Keratinocyte (primary cell): Measurements from ENCODE around the gene KRTAP9-4. TPM values are rescaled to one million over a fixed set of nuclear protein-coding genes. Genes with fewer than 3 reads are reported as not detected.

ENCODE experiments used
- DNase-seq: peaks from one replicate; pipeline ENCODE4 v3.0.0-alpha.2; 2011; ENCODE audit warnings: low read depth, missing footprints, low spot score
- FAIRE-seq: peaks from 2 replicates; lab custom pipeline; 2011; peaks lifted over from hg19 to GRCh38; lab: Jason Lieb, UNC
- H2AFZ ChIP-seq: 2 replicates; pipeline ENCODE4 v1.6.0; 2012; ENCODE audit warnings: low read length, control low read depth, inconsistent platforms; ENCODE audit not compliant: control insufficient read depth
- H3K27ac ChIP-seq: 2 replicates; pipeline ENCODE4 v1.5.1; 2011; ENCODE audit warnings: low read length; ENCODE audit not compliant: control insufficient read depth, insufficient read depth
- H3K27me3 ChIP-seq: 3 replicates; pipeline ENCODE4 v1.6.0; 2011; ENCODE audit warnings: low read length; ENCODE audit not compliant: control insufficient read depth, insufficient read depth; ENCODE audit errors: extremely low read depth
- H3K36me3 ChIP-seq, 2 experiments: 2 replicates in 1 of 2; 3 replicates in 1 of 2; pipeline ENCODE4 v1.5.1; 2011; ENCODE audit warnings: low read length in 2 of 2, mild to moderate bottlenecking in 1 of 2; ENCODE audit not compliant: control insufficient read depth in 2 of 2, insufficient read depth in 2 of 2; ENCODE audit errors: extremely low read depth in 1 of 2
- H3K4me1 ChIP-seq: 3 replicates; pipeline ENCODE4 v1.5.1; 2011; ENCODE audit warnings: low read length; ENCODE audit not compliant: control insufficient read depth, insufficient read depth; ENCODE audit errors: extremely low read depth
- H3K4me2 ChIP-seq: 3 replicates; pipeline ENCODE4 v1.6.0; 2011; ENCODE audit warnings: low read depth, low read length; ENCODE audit not compliant: control insufficient read depth, insufficient read depth; ENCODE audit errors: extremely low read depth
- H3K4me3 ChIP-seq, 3 experiments: fragments of 200-600 bp in 1 of 3; sonication (generic) in 1 of 3; 2 replicates in 2 of 3; 3 replicates in 1 of 3; pipeline ENCODE4 v1.5.1; 2011 to 2016; ENCODE audit warnings: low read length in 3 of 3, mild to moderate bottlenecking in 3 of 3, control low read depth in 2 of 3, inconsistent platforms in 1 of 3, low read depth in 1 of 3, mixed read lengths in 1 of 3, mixed run types in 1 of 3, moderate library complexity in 1 of 3; ENCODE audit not compliant: control insufficient read depth in 2 of 3, insufficient read depth in 2 of 3; ENCODE audit errors: extremely low read depth in 1 of 3
- H3K79me2 ChIP-seq: 2 replicates; pipeline ENCODE4 v1.6.0; 2012; ENCODE audit warnings: low read length; ENCODE audit not compliant: control insufficient read depth, insufficient read depth
- H3K9ac ChIP-seq: 3 replicates; pipeline ENCODE4 v1.6.0; 2011; ENCODE audit warnings: low read length; ENCODE audit not compliant: control insufficient read depth, insufficient read depth; ENCODE audit errors: extremely low read depth
- H3K9me1 ChIP-seq: 3 replicates; pipeline ENCODE4 v1.6.0; 2011; ENCODE audit warnings: low read length; ENCODE audit not compliant: control insufficient read depth, insufficient read depth; ENCODE audit errors: extremely low read depth
- H3K9me3 ChIP-seq: 2 replicates; pipeline ENCODE4 v1.5.1; 2012; ENCODE audit warnings: low read depth, low read length; ENCODE audit not compliant: control insufficient read depth
- H4K20me1 ChIP-seq: 3 replicates; pipeline ENCODE4 v1.6.0; 2011; ENCODE audit warnings: low read length; ENCODE audit not compliant: control insufficient read depth, insufficient read depth; ENCODE audit errors: extremely low read depth
- EZH2 ChIP-seq: IDR thresholded peaks from one replicate; pipeline ENCODE4 v1.6.1; 2012; ENCODE audit warnings: inconsistent platforms, mild to moderate bottlenecking, low read length, moderate library complexity
- dilution Hi-C: fragments of 300-500 bp; cut with MboI; formaldehyde crosslinking; loops from one replicate; pipeline ENCODE4 v1.7.0; 2020; ENCODE audit warnings: low sequenced_read_pairs; ENCODE audit not compliant: extremely low pct_ligation_motif_present
- polyA plus RNA-seq, 5 experiments: library from polyadenylated mRNA; depleted of rRNA in 3 of 5; stranded (reverse) in 3 of 5; stranded (forward) in 1 of 5; unstranded in 1 of 5; fragments of >200 nt; gene quantifications; 1 replicate in 1 of 5; 2 replicates in 3 of 5; 3 replicates in 1 of 5; pipeline versions ENCODE4 v1.2.1 to v1.2.3, GENCODE V29; 2011 to 2012; ENCODE audit warnings: missing spikeins in 2 of 5, low read depth in 1 of 5, low replicate concordance in 1 of 5
- TF ChIP-seq, protein P1 (sequence below), 3 experiments: IDR thresholded peaks in 1 of 3; conservative IDR thresholded peaks in 1 of 3; optimal IDR thresholded peaks in 1 of 3; 2 replicates in 2 of 3; 3 replicates in 1 of 3; pipeline versions ENCODE3 to v1.5.1; 2011; ENCODE audit warnings: low read length in 3 of 3, mild to moderate bottlenecking in 3 of 3, moderate library complexity in 2 of 3, control low read depth in 1 of 3, inconsistent platforms in 1 of 3; ENCODE audit not compliant: insufficient read depth in 2 of 3; ENCODE audit errors: extremely low read depth in 1 of 3

KRTAP9-4 gene
- polyA plus RNA-seq, 1 donor (not counting 4 experiments of a cell fraction or from before 2014, with no cell fraction given) = not detected

DNA sequence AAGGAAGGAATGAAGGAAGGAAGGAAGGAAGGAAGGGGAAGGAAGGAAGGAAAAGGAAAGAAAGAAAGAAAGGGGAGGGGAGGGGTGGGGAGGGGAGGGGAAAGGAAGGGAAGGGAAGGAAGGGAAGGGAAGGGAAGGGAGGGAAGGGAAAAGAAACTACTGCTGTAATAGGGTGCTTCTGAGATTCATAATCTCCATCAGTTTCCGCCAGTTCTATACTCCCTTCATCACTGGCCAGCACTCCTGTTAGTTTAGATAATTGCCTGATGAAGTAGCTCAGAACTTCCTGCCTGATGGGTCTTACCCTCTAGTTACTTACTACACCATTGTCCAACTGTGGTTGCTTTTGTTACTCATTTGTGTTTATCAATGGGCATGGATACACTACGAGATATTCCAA is 13.7 kb downstream of the KRTAP9-4 start:
- Histone ChIP-seq H2AFZ (no peak overlapping the region), H3K4me3 (no peak overlapping the region), H3K4me2 (no peak overlapping the region), H4K20me1 (no peaks in the 10 kb centered on the region), H3K27me3 (peaks cover 3% of the 10 kb centered on the region), H3K79me2 (no peaks in the 10 kb centered on the region), H3K9me1 (no peaks in the 10 kb centered on the region), H3K36me3 (no peaks in the 10 kb centered on the region), H3K4me1 (no peaks in the 10 kb centered on the region), H3K9ac (no peak overlapping the region), H3K27ac (no peak overlapping the region), H3K9me3 (no peaks in the 10 kb centered on the region)
- dilution Hi-C loops = no loop called here
- DNase-seq = no peak
- TF ChIP-seq, protein P1, sequence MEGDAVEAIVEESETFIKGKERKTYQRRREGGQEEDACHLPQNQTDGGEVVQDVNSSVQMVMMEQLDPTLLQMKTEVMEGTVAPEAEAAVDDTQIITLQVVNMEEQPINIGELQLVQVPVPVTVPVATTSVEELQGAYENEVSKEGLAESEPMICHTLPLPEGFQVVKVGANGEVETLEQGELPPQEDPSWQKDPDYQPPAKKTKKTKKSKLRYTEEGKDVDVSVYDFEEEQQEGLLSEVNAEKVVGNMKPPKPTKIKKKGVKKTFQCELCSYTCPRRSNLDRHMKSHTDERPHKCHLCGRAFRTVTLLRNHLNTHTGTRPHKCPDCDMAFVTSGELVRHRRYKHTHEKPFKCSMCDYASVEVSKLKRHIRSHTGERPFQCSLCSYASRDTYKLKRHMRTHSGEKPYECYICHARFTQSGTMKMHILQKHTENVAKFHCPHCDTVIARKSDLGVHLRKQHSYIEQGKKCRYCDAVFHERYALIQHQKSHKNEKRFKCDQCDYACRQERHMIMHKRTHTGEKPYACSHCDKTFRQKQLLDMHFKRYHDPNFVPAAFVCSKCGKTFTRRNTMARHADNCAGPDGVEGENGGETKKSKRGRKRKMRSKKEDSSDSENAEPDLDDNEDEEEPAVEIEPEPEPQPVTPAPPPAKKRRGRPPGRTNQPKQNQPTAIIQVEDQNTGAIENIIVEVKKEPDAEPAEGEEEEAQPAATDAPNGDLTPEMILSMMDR (optimal IDR thresholded peaks at IDR 0.05 in 1 of 3, IDR thresholded peaks at IDR 0.05 in 1 of 3, conservative IDR thresholded peaks at IDR 0.05 in 1 of 3; ENCODE audit: extremely low read depth in 1 of 3, insufficient read depth in 2 of 3, low read length in 3 of 3) = no peak
- TF ChIP-seq EZH2 = no peak
- FAIRE-seq = no peak

DNA sequence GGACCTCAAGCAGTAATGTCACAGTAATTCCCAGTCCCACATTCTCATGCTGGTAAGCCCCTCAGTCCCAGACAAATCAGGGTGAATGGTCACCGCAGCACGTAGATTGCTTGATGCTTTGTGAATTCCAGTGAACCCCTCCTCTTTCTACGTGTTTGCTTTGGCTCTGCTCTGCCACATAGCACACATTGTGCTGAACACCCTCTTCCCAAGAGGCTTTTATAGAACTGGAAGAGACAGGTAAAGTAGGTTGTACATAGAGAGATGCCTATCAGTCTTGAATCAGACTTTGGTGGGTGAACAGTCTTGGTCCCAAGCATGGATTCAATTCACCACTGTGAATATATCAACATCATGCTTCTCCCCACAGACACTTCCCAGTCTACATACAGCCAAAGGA is 15.1 kb downstream of the KRTAP9-4 start:
- Histone ChIP-seq H3K4me1 (no peaks in the 10 kb centered on the region), H3K27ac (no peak overlapping the region), H3K4me2 (no peak overlapping the region), H3K27me3 (peaks cover 3% of the 10 kb centered on the region), H3K79me2 (no peaks in the 10 kb centered on the region), H3K4me3 (no peak overlapping the region), H2AFZ (no peak overlapping the region), H3K9me3 (no peaks in the 10 kb centered on the region), H3K9ac (no peak overlapping the region), H3K36me3 (no peaks in the 10 kb centered on the region), H4K20me1 (no peaks in the 10 kb centered on the region), H3K9me1 (no peaks in the 10 kb centered on the region)
- no peak for FAIRE-seq
- no peak for TF ChIP-seq EZH2
- TF ChIP-seq, protein P1 (optimal IDR thresholded peaks at IDR 0.05 in 1 of 3, IDR thresholded peaks at IDR 0.05 in 1 of 3, conservative IDR thresholded peaks at IDR 0.05 in 1 of 3; ENCODE audit: extremely low read depth in 1 of 3, insufficient read depth in 2 of 3, low read length in 3 of 3) = no peak
- dilution Hi-C loops = no loop called here
- DNase-seq = no peak
